Measurements from ENCODE around the gene COL28A1.

DNA sequence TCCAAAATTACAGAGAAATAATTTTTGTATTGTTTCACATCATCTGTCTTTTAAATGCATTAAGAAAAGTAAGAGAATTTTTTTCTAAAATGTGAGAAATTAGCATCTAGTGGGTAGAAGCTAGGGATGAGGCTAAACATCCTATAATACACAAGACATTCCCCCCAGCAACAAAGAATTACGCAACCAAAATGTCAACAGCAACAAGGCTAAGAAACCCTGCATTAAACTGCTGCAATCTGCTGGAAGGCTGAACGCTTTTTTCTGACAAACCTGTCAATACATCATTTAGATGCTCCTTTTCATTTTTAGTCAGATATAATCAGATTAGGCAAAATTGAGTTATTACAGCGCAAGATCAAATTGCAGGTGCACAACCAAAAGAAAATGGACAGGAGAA, 191.1 kb downstream of the COL28A1 start:
- TF ChIP-seq YY1 (IDR thresholded peaks at IDR 0.05) (no peak), REST (IDR thresholded peaks at IDR 0.05) (no peak), RAD21 (IDR thresholded peaks at IDR 0.05) (no peak), FOXA2 (IDR thresholded peaks at IDR 0.05) (no peak)
- TF ChIP-seq, protein P1, sequence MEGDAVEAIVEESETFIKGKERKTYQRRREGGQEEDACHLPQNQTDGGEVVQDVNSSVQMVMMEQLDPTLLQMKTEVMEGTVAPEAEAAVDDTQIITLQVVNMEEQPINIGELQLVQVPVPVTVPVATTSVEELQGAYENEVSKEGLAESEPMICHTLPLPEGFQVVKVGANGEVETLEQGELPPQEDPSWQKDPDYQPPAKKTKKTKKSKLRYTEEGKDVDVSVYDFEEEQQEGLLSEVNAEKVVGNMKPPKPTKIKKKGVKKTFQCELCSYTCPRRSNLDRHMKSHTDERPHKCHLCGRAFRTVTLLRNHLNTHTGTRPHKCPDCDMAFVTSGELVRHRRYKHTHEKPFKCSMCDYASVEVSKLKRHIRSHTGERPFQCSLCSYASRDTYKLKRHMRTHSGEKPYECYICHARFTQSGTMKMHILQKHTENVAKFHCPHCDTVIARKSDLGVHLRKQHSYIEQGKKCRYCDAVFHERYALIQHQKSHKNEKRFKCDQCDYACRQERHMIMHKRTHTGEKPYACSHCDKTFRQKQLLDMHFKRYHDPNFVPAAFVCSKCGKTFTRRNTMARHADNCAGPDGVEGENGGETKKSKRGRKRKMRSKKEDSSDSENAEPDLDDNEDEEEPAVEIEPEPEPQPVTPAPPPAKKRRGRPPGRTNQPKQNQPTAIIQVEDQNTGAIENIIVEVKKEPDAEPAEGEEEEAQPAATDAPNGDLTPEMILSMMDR (IDR thresholded peaks at IDR 0.05; ENCODE audit: low read depth, low read length, missing input control): no peak
- TF ChIP-seq, protein P2, sequence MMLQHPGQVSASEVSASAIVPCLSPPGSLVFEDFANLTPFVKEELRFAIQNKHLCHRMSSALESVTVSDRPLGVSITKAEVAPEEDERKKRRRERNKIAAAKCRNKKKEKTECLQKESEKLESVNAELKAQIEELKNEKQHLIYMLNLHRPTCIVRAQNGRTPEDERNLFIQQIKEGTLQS (IDR thresholded peaks at IDR 0.05): no peak

All from liver (tissue), 3 donors.